Smooth muscle cell (in vitro differentiated cells): Measurements from ENCODE around the gene GLB1L. TPM values are rescaled to one million over a fixed set of nuclear protein-coding genes. Genes with fewer than 3 reads are reported as not detected.

ENCODE experiments used
- DNase-seq: peaks from one replicate; lab custom pipeline; 2025; ENCODE audit not compliant: unreplicated experiment; lab: John Stamatoyannopoulos, UW
- H2AFZ ChIP-seq: fragments of 200-600 bp; sonication (generic); 2 replicates; pipeline ENCODE4 v1.6.0; 2016; ENCODE audit warnings: antibody characterized with exemption, low read depth, mild to moderate bottlenecking
- H3F3A ChIP-seq: fragments of 200-600 bp; sonication (generic); 2 replicates; pipeline ENCODE4 v1.6.0; 2017; ENCODE audit warnings: antibody characterized with exemption, low read depth
- H3K27ac ChIP-seq: fragments of 200-600 bp; sonication (generic); 2 replicates; pipeline ENCODE4 v1.5.1; 2016; ENCODE audit warnings: low read depth, mild to moderate bottlenecking
- H3K27me3 ChIP-seq: fragments of 200-600 bp; sonication (generic); 2 replicates; pipeline ENCODE4 v1.6.1; 2016; ENCODE audit warnings: low read depth, mild to moderate bottlenecking
- H3K36me3 ChIP-seq: fragments of 200-600 bp; sonication (generic); 2 replicates; pipeline ENCODE4 v1.5.1; 2016; ENCODE audit warnings: low read depth
- H3K4me1 ChIP-seq: fragments of 200-600 bp; sonication (generic); 2 replicates; pipeline ENCODE4 v1.5.1; 2016; ENCODE audit warnings: low read depth
- H3K4me2 ChIP-seq: fragments of 200-600 bp; sonication (generic); 2 replicates; pipeline ENCODE4 v1.6.0; 2016; ENCODE audit warnings: mild to moderate bottlenecking
- H3K4me3 ChIP-seq: fragments of 200-600 bp; sonication (generic); 2 replicates; pipeline ENCODE4 v1.5.1; 2016; ENCODE audit warnings: mild to moderate bottlenecking
- H3K79me2 ChIP-seq: fragments of 200-600 bp; sonication (generic); 2 replicates; pipeline ENCODE4 v1.6.0; 2016; ENCODE audit warnings: low read depth, mild to moderate bottlenecking
- H3K9ac ChIP-seq: fragments of 200-600 bp; sonication (generic); 2 replicates; pipeline ENCODE4 v1.6.0; 2016; ENCODE audit warnings: low read depth
- H3K9me3 ChIP-seq: fragments of 200-600 bp; sonication (generic); replicated peaks from 2 replicates; pipeline ENCODE4 v1.5.1; 2016; ENCODE audit warnings: low read depth
- H4K20me1 ChIP-seq: fragments of 200-600 bp; sonication (generic); 2 replicates; pipeline ENCODE4 v1.6.0; 2016; ENCODE audit warnings: low read depth
- WGBS: methylation state at CpG from one replicate; pipeline ENCODE4 v1.1.7; 2016; ENCODE audit warnings: low lambda C conversion rate; 5-methylcytosine and 5-hydroxymethylcytosine counted together
- polyA plus RNA-seq: library from polyadenylated mRNA; unstranded; fragments of >200 nt; fragmentation: Nextera tagmentation; extraction: Ambion mirVana; gene quantifications from 2 replicates; pipeline ENCODE4 v1.2.1, GENCODE V29; 2016
- total RNA-seq: library from RNA; depleted of rRNA; stranded (reverse); fragments of >200 nt; gene quantifications from 2 replicates; pipeline ENCODE4 v1.2.3, GENCODE V29; 2014
- TF ChIP-seq, protein P1 (sequence below): fragments of 200-600 bp; sonication (generic); IDR thresholded peaks from 2 replicates; pipeline ENCODE4 v1.5.1; 2017; ENCODE audit warnings: borderline replicate concordance, mild to moderate bottlenecking, antibody characterized with exemption; ENCODE audit not compliant: insufficient read depth, poor library complexity, severe bottlenecking

Gene GLB1L
- 4.2 and 26.4 TPM in 2 replicates for total RNA-seq
- polyA plus RNA-seq, result 2.8 and 4.1 TPM in 2 replicates

GRCh38 chr2:219245148-219245898 lies at the start of gene GLB1L, which contains the start of gene STK16:
GLB1L (minus strand) TSS chr2:219245444; CDS start chr2:219243573, 1,871 bp downstream.
STK16 (plus strand) TSS chr2:219245479; CDS start chr2:219246000, 521 bp downstream.
- peak within 1 kb of the TSS; percentile 86 for H3K4me3 ChIP-seq
- TF ChIP-seq, protein P1, sequence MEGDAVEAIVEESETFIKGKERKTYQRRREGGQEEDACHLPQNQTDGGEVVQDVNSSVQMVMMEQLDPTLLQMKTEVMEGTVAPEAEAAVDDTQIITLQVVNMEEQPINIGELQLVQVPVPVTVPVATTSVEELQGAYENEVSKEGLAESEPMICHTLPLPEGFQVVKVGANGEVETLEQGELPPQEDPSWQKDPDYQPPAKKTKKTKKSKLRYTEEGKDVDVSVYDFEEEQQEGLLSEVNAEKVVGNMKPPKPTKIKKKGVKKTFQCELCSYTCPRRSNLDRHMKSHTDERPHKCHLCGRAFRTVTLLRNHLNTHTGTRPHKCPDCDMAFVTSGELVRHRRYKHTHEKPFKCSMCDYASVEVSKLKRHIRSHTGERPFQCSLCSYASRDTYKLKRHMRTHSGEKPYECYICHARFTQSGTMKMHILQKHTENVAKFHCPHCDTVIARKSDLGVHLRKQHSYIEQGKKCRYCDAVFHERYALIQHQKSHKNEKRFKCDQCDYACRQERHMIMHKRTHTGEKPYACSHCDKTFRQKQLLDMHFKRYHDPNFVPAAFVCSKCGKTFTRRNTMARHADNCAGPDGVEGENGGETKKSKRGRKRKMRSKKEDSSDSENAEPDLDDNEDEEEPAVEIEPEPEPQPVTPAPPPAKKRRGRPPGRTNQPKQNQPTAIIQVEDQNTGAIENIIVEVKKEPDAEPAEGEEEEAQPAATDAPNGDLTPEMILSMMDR, result no peak
- H3K79me2 ChIP-seq, result peaks cover 13% of the 10 kb centered on the region
- DNase-seq, result peak; percentile 78
- H3K9me3 ChIP-seq, result no peaks in the 10 kb centered on the region
- H3K9ac ChIP-seq, result peak within 1 kb of the TSS; percentile 96
- H2AFZ ChIP-seq, result peak within 1 kb of the TSS; percentile 91
- H3K27ac ChIP-seq, result peak within 1 kb of the TSS; percentile 87
- H3K36me3 ChIP-seq, result no peaks in the 10 kb centered on the region
- no peaks in the 10 kb centered on the region for H4K20me1 ChIP-seq
- 2% methylated on average over 46 of the region's 46 CpGs for WGBS
- peaks cover 12% of the 10 kb centered on the region for H3F3A ChIP-seq
- H3K4me1 ChIP-seq, result peaks cover 12% of the 10 kb centered on the region
- peak within 1 kb of the TSS; percentile 99 for H3K4me2 ChIP-seq
- no peaks in the 10 kb centered on the region for H3K27me3 ChIP-seq

DNA sequence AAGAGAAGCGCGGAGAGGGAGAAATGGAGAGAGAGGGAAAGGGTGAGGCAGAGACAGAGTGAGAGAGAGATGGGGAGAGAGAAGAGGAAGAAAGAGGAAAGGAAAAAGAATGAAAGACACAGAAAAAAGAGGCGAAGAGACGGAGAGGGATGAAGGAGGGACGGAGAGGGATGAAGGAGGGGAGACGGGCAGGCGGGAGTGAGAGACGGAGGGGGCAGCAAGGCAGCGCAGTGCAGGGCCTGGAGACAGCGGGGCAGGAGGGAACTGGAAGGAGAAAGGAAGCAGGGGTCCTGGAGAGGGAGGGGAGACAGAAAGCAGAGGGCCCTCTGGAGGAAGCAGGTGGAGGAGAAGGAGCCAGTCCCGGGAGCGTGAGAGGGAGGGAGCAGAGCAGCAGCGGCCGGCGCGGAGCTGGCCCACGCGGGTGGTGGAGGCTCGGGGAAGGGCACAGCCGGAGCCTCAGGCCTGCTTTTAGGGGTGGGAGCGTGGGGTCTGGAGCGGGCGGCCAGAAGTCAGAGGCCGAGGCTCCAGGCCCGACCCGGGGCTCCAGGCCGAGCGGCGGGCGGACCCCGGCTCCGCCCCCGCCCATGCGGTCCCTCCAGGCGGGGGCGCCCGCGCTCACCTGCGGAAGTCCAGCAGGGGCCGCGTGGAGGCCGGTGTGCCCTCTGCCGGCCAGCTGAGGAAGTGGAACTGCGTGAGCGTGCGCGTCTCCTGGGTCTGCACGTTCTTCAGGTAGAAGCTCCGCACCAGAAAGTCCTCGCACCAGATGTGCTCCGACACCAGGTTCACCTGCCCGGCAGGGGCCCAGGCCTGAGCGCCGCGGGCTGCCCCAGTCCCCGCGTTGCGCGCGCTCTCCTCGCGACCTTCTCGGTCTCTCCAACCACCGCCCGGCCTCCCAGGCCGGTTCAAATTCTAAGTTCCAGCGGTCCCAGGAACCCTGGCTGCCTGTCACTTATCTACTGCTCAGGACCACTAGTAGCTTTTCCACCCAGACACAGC lies 49.4 kb upstream of the GLB1L start:
- no peak overlapping the region for H3K27ac ChIP-seq
- 11% methylated on average over 40 of the region's 67 CpGs for WGBS
- no peaks in the 10 kb centered on the region for H3K9me3 ChIP-seq
- DNase-seq, result peak; percentile 52
- TF ChIP-seq, protein P1, result peak; percentile 92
- H3K27me3 ChIP-seq, result no peaks in the 10 kb centered on the region
- H2AFZ ChIP-seq, result peak overlapping the region; percentile 93
- H3K79me2 ChIP-seq, result no peaks in the 10 kb centered on the region
- no peaks in the 10 kb centered on the region for H3K4me1 ChIP-seq
- no peaks in the 10 kb centered on the region for H4K20me1 ChIP-seq
- peak overlapping the region; percentile 89 for H3K4me2 ChIP-seq
- H3F3A ChIP-seq, result no peaks in the 10 kb centered on the region
- H3K9ac ChIP-seq, result no peak overlapping the region
- no peaks in the 10 kb centered on the region for H3K36me3 ChIP-seq
- H3K4me3 ChIP-seq, result peak overlapping the region; percentile 70

- Histone ChIP-seq H3F3A (no peaks in the 10 kb centered on the region), H2AFZ (peak overlapping the region; percentile 93), H3K79me2 (no peaks in the 10 kb centered on the region), H3K36me3 (no peaks in the 10 kb centered on the region), H3K9ac (no peak overlapping the region), H3K27me3 (no peaks in the 10 kb centered on the region), H3K9me3 (no peaks in the 10 kb centered on the region), H3K4me2 (no peak overlapping the region), H3K4me1 (no peaks in the 10 kb centered on the region), H3K4me3 (no peak overlapping the region), H3K27ac (no peak overlapping the region), H4K20me1 (no peaks in the 10 kb centered on the region)
- TF ChIP-seq, protein P1, result no peak
- no peak for DNase-seq
- WGBS, result 96% methylated on average over 5 of the region's 5 CpGs
These were observed 48.5 kb upstream of the GLB1L start for GRCh38 chr2:219293736-219294231.
